Breast epithelium (tissue), 3 donors: ENCODE data around the gene CDC123.

Experiments used
- POLR2AphosphoS5 ChIP-seq, 3 donors: sonication (generic); formaldehyde crosslinking; IDR thresholded peaks; one replicate each; pipeline ENCODE4 v1.6.1; 2017; ENCODE audit warnings: antibody characterized with exemption in 3 of 3
- TF ChIP-seq, protein P1 (sequence below), 3 donors: fragments of 450-650 bp; IDR thresholded peaks; one replicate each; pipeline ENCODE4 v1.5.1; 2016 to 2017; ENCODE audit warnings: antibody characterized with exemption in 3 of 3, mild to moderate bottlenecking in 3 of 3, moderate library complexity in 3 of 3

DNA sequence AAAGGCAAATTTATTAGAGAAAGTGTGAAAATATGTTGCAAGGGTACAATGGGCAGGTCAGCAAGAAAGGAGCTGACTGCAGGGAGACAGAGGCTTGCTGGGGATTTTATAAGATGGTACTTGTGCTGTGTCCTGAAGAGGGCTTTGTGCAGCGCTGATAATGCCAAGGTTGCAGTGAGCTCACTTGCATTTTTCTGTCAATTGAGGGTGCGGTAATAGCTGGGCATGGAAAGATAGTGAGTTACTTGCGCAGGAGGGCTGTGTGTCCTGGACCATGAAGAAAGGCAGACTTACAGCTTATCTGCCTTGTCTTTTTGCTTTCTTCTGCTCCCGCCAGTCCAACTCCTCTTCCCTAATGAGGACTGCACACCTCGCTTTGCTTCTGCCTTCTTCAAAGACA is 12.5 kb downstream of the CDC123 start:
- TF ChIP-seq, protein P1, sequence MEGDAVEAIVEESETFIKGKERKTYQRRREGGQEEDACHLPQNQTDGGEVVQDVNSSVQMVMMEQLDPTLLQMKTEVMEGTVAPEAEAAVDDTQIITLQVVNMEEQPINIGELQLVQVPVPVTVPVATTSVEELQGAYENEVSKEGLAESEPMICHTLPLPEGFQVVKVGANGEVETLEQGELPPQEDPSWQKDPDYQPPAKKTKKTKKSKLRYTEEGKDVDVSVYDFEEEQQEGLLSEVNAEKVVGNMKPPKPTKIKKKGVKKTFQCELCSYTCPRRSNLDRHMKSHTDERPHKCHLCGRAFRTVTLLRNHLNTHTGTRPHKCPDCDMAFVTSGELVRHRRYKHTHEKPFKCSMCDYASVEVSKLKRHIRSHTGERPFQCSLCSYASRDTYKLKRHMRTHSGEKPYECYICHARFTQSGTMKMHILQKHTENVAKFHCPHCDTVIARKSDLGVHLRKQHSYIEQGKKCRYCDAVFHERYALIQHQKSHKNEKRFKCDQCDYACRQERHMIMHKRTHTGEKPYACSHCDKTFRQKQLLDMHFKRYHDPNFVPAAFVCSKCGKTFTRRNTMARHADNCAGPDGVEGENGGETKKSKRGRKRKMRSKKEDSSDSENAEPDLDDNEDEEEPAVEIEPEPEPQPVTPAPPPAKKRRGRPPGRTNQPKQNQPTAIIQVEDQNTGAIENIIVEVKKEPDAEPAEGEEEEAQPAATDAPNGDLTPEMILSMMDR (IDR thresholded peaks at IDR 0.05), result no peak
- TF ChIP-seq POLR2AphosphoS5 (IDR thresholded peaks at IDR 0.05), result no peak
